HepG2 (cell line): Measurements from ENCODE around the gene OTOP1. TPM values are rescaled to one million over a fixed set of nuclear protein-coding genes. Genes with fewer than 3 reads are reported as not detected.

Experiments
- DNMT1 ChIP-seq: sonication (generic); formaldehyde crosslinking; IDR thresholded peaks from 2 replicates; pipeline ENCODE4 v1.5.1; 2020; ENCODE audit warnings: mild to moderate bottlenecking, missing genetic modification reagents
- ELF4 ChIP-seq: sonication (generic); formaldehyde crosslinking; IDR thresholded peaks from 2 replicates; pipeline ENCODE4 v1.5.0; 2020; ENCODE audit warnings: missing genetic modification reagents, mild to moderate bottlenecking, moderate library complexity, borderline replicate concordance
- HOXA5 ChIP-seq: sonication (generic); formaldehyde crosslinking; IDR thresholded peaks from 2 replicates; pipeline ENCODE4 v1.4.0; 2020; ENCODE audit warnings: missing genetic modification reagents
- MYC ChIP-seq: sonication (generic); formaldehyde crosslinking; IDR thresholded peaks from 2 replicates; pipeline ENCODE4 v1.9.0; 2021; ENCODE audit warnings: missing genetic modification reagents, borderline replicate concordance
- NFIC ChIP-seq: IDR thresholded peaks from 2 replicates; pipeline ENCODE4 v1.6.1; 2012; ENCODE audit warnings: mild to moderate bottlenecking, low read length, inconsistent platforms
- SIN3B ChIP-seq: fragments of 150-350 bp; IDR thresholded peaks from 2 replicates; pipeline ENCODE4 v1.6.1; 2014; ENCODE audit warnings: low read length
- SP140L ChIP-seq: sonication (generic); formaldehyde crosslinking; IDR thresholded peaks from 2 replicates; pipeline ENCODE4 v1.4.0; 2020; ENCODE audit warnings: missing genetic modification reagents, borderline replicate concordance
- TBP ChIP-seq: sonication (generic); formaldehyde crosslinking; IDR thresholded peaks from 2 replicates; pipeline ENCODE4 v1.5.0; 2020; ENCODE audit warnings: missing genetic modification reagents
- TCF12 ChIP-seq, 2 experiments: fragments of 450-650 bp in 1 of 2; sonication (generic) in 1 of 2; formaldehyde crosslinking in 1 of 2; IDR thresholded peaks; 2 replicates each; pipeline versions ENCODE4 v1.6.1 to v1.8.0; 2017 to 2022; ENCODE audit warnings: antibody characterized with exemption in 1 of 2, mild to moderate bottlenecking in 1 of 2, missing genetic modification reagents in 1 of 2, moderate library complexity in 1 of 2
- ZNF761 ChIP-seq: sonication (generic); formaldehyde crosslinking; conservative IDR thresholded peaks from 2 replicates; pipeline ENCODE4 v1.4.0; 2020; ENCODE audit warnings: mild to moderate bottlenecking, missing genetic modification reagents
- polyA plus RNA-seq, 8 experiments: library from polyadenylated mRNA; depleted of rRNA in 3 of 8; stranded (reverse) in 7 of 8; unstranded in 1 of 8; fragments of >200 nt; fragmentation: Illumina TruSeq in 4 of 8; extraction: Trizol in 4 of 8; gene quantifications; 2 replicates each; pipeline versions ENCODE4 v1.2.1 to v1.2.3, GENCODE V29; 2011 to 2016; ENCODE audit warnings: low read depth in 4 of 8, missing spikeins in 1 of 8, mixed read lengths in 1 of 8; ENCODE audit not compliant: insufficient read depth in 1 of 8
- total RNA-seq, 5 experiments: library from RNA; depleted of rRNA; stranded (reverse); fragments of >200 nt; fragmentation: Illumina TruSeq; extraction: Trizol; gene quantifications; 2 replicates each; pipeline ENCODE4 v1.2.3, GENCODE V29; 2016; ENCODE audit warnings: low read depth in 1 of 5
- TF ChIP-seq, protein P1 (sequence below): conservative IDR thresholded peaks from 2 replicates; pipeline ENCODE4 v1.6.1; 2018; ENCODE audit warnings: missing genetic modification reagents
- TF ChIP-seq, protein P2 (sequence below): sonication (generic); formaldehyde crosslinking; IDR thresholded peaks from 2 replicates; pipeline ENCODE4 v1.4.0; 2020; ENCODE audit warnings: low read depth, missing genetic modification reagents
- TF ChIP-seq, protein P3 (sequence below), 2 experiments: sonication (generic) in 1 of 2; formaldehyde crosslinking in 1 of 2; IDR thresholded peaks; 2 replicates each; pipeline versions ENCODE4 v1.5.1 to v1.6.1; 2011 to 2020; ENCODE audit warnings: borderline replicate concordance in 1 of 2, low read depth in 1 of 2, low read length in 1 of 2, mild to moderate bottlenecking in 1 of 2, missing genetic modification reagents in 1 of 2, moderate library complexity in 1 of 2
- TF ChIP-seq, protein P4 (sequence below): sonication (generic); formaldehyde crosslinking; IDR thresholded peaks from 2 replicates; pipeline ENCODE4 v1.4.0; 2020; ENCODE audit warnings: missing genetic modification reagents, borderline replicate concordance

OTOP1 gene
- total and polyA plus RNA-seq, 2 of the 13 experiments (the other 11 are each of a cell fraction or from before 2014, with no cell fraction given), result not detected

DNA sequence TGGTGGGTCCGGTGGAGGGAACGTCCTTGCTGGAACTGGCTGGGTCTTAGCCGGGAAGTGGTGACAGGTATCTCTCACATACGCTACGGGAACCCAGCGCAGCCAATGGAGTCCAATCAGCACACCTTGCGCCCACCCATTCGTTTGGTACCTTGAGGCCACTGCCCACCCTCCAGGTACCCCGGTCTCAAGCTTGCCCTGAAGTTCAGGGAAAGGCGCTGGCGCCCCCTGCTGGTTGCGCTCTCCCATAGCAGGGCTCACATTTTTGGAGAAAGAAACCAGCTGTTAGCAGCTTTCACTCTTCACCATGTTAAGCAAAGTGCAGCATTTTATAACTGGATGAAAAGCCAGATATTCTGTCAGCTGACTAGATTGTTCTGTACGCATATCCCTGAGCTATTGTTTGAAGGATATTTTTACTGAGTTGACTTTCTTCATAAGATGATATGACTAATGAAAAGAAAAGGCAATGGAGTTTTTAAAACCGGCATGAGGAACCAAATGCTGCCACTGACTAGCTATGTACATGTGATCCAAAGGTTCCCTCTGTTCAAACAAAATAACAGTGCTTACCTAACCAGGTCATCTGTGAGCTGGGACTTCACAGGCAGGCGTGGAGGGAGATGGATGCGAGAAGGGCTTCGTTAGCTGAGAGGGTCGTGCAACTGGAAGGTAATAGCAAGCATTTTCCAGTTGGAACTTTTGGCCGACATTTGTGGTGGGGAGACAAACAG lies 43.7 kb downstream of the OTOP1 start (continued):
- TF ChIP-seq, protein P1, sequence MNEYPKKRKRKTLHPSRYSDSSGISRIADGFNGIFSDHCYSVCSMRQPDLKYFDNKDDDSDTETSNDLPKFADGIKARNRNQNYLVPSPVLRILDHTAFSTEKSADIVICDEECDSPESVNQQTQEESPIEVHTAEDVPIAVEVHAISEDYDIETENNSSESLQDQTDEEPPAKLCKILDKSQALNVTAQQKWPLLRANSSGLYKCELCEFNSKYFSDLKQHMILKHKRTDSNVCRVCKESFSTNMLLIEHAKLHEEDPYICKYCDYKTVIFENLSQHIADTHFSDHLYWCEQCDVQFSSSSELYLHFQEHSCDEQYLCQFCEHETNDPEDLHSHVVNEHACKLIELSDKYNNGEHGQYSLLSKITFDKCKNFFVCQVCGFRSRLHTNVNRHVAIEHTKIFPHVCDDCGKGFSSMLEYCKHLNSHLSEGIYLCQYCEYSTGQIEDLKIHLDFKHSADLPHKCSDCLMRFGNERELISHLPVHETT (CRISPR knock-in tag), result no peak
- TF ChIP-seq, protein P2, sequence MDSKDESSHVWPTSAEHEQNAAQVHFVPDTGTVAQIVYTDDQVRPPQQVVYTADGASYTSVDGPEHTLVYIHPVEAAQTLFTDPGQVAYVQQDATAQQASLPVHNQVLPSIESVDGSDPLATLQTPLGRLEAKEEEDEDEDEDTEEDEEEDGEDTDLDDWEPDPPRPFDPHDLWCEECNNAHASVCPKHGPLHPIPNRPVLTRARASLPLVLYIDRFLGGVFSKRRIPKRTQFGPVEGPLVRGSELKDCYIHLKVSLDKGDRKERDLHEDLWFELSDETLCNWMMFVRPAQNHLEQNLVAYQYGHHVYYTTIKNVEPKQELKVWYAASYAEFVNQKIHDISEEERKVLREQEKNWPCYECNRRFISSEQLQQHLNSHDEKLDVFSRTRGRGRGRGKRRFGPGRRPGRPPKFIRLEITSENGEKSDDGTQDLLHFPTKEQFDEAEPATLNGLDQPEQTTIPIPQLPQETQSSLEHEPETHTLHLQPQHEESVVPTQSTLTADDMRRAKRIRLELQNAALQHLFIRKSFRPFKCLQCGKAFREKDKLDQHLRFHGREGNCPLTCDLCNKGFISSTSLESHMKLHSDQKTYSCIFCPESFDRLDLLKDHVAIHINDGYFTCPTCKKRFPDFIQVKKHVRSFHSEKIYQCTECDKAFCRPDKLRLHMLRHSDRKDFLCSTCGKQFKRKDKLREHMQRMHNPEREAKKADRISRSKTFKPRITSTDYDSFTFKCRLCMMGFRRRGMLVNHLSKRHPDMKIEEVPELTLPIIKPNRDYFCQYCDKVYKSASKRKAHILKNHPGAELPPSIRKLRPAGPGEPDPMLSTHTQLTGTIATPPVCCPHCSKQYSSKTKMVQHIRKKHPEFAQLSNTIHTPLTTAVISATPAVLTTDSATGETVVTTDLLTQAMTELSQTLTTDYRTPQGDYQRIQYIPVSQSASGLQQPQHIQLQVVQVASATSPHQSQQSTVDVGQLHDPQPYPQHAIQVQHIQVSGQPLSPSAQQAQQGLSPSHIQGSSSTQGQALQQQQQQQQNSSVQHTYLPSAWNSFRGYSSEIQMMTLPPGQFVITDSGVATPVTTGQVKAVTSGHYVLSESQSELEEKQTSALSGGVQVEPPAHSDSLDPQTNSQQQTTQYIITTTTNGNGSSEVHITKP (CRISPR knock-in tag), result no peak
- TF ChIP-seq HOXA5 (no peak), SP140L (CRISPR knock-in tag) (no peak), NFIC (no peak), ZNF761 (CRISPR knock-in tag) (no peak), MYC (CRISPR knock-in tag) (no peak), SIN3B (no peak), ELF4 (CRISPR knock-in tag) (no peak), TBP (no peak), DNMT1 (CRISPR knock-in tag) (no peak), TCF12 (IDR thresholded peaks at IDR 0.05) (no peak), TCF12 (CRISPR knock-in tag; IDR thresholded peaks at IDR 0.05) (no peak)
- TF ChIP-seq, protein P3, sequence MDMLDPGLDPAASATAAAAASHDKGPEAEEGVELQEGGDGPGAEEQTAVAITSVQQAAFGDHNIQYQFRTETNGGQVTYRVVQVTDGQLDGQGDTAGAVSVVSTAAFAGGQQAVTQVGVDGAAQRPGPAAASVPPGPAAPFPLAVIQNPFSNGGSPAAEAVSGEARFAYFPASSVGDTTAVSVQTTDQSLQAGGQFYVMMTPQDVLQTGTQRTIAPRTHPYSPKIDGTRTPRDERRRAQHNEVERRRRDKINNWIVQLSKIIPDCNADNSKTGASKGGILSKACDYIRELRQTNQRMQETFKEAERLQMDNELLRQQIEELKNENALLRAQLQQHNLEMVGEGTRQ (IDR thresholded peaks at IDR 0.05; ENCODE audit: low read depth, low read length), result no peak
- TF ChIP-seq, protein P3 (CRISPR knock-in tag; IDR thresholded peaks at IDR 0.05; ENCODE audit: borderline replicate concordance), result no peak; the same call in 1 of the 2 replicates
- TF ChIP-seq, protein P4, sequence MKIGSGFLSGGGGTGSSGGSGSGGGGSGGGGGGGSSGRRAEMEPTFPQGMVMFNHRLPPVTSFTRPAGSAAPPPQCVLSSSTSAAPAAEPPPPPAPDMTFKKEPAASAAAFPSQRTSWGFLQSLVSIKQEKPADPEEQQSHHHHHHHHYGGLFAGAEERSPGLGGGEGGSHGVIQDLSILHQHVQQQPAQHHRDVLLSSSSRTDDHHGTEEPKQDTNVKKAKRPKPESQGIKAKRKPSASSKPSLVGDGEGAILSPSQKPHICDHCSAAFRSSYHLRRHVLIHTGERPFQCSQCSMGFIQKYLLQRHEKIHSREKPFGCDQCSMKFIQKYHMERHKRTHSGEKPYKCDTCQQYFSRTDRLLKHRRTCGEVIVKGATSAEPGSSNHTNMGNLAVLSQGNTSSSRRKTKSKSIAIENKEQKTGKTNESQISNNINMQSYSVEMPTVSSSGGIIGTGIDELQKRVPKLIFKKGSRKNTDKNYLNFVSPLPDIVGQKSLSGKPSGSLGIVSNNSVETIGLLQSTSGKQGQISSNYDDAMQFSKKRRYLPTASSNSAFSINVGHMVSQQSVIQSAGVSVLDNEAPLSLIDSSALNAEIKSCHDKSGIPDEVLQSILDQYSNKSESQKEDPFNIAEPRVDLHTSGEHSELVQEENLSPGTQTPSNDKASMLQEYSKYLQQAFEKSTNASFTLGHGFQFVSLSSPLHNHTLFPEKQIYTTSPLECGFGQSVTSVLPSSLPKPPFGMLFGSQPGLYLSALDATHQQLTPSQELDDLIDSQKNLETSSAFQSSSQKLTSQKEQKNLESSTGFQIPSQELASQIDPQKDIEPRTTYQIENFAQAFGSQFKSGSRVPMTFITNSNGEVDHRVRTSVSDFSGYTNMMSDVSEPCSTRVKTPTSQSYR (CRISPR knock-in tag), result no peak
